NT2/D1 (cell line): ENCODE data around the gene CFAP52.

Experiments used
- SUZ12 ChIP-seq: IDR thresholded peaks from 2 replicates; pipeline ENCODE4 v1.6.1; 2011; ENCODE audit not compliant: insufficient read length, insufficient read depth; ENCODE audit errors: extremely low read depth
- YY1 ChIP-seq: IDR thresholded peaks from 2 replicates; pipeline ENCODE4 v1.6.1; 2011; ENCODE audit not compliant: insufficient read length, insufficient read depth
- ZNF274 ChIP-seq: IDR thresholded peaks from 2 replicates; pipeline ENCODE4 v1.6.1; 2011; ENCODE audit warnings: mild to moderate bottlenecking, low read depth, low read length

DNA sequence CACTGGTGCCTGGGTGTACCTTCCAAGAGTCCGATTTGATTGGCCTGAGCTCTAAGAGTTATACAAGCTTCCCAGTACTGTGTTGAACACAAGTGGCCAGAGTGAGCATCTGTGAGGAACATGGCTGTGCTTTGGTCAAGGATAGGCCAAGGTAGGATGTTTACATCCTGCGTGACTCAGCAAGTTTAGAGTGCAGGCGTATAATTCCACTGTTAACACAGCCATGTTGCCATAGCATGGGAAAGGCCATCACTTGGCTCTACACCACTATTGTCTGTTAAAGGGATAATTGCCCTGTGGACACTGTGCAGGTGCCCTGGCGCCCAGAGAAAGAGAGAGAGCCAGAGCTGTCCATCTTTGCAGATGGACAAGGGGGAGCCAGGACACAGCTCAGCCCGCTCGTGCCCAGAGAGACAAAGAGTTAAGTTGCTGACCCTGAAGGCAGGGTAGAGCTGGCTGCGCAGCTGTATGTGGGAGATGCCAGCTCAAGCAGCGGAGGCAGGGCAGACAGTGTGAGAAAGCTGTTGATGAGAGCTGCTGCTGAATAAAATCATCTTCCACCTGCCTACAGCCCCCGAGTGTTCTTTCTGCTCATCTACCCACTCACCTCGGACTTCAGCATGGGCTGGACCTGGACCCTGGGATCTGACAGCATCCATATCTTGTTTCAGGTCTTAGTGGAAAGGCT is 11.7 kb downstream of the CFAP52 start:
- TF ChIP-seq SUZ12: no peak
- no peak for TF ChIP-seq YY1
- TF ChIP-seq ZNF274: no peak
